K562 (cell line): ENCODE measurements around the gene FOXP4. TPM values are rescaled to one million over a fixed set of nuclear protein-coding genes. Genes with fewer than 3 reads are reported as not detected.

ENCODE experiments used
- ATAC-seq: fragments of 200-7000 bp; cut with Tn5 transposase; 3 replicates; pipeline ENCODE4 v1.9.1; 2020; ENCODE audit warnings: moderate library complexity
- BruUV-seq: library from RNA; stranded (reverse); fragments of 400-500 nt; replicated peaks from 2 replicates; lab custom pipeline; 2021; lab: Mats Ljungman, UMichigan
- CTCF ChIA-PET: fragments of 300-600 bp; formaldehyde crosslinking; extraction: SDS; loops from one replicate; lab custom pipeline; 2021; ENCODE audit warnings: low intra/inter-chr PET ratio; lab: Yijun Ruan, JAX
- POLR2A ChIA-PET: fragments of 300-600, 350-650 bp; sonication (Branson Sonifier 250); formaldehyde crosslinking; extraction: SDS; loops from one replicate; lab custom pipeline; 2021; ENCODE audit warnings: antibody characterized with exemption, inconsistent platforms; lab: Yijun Ruan, JAX
- DNase-seq, 4 experiments: peaks; one replicate each; pipeline versions ENCODE4 v3.0.0 to v3.0.0-alpha.2; 2011 to 2018; ENCODE audit warnings: low spot score in 3 of 4, mixed read lengths in 3 of 4; ENCODE audit errors: extremely low read depth in 1 of 4
- FAIRE-seq: peaks from 2 replicates; lab custom pipeline; 2011; peaks lifted over from hg19 to GRCh38; lab: Jason Lieb, UNC
- H2AFZ ChIP-seq: 2 replicates; pipeline ENCODE4 v1.6.0; 2011; ENCODE audit warnings: low read depth, low read length, control low read depth, inconsistent platforms
- H3K27ac ChIP-seq: fragments of 200-600 bp; 3 replicates; pipeline ENCODE4 v1.8.0; 2011; ENCODE audit warnings: low read depth, mild to moderate bottlenecking, control low read depth, inconsistent platforms, low read length, moderate library complexity, mixed read lengths; ENCODE audit errors: extremely low read depth
- H3K27me3 ChIP-seq, 2 experiments: fragments of 300-600 bp in 1 of 2; 2 replicates in 1 of 2; 3 replicates in 1 of 2; pipeline versions ENCODE4 v1.6.0 to v1.8.0; 2011; ENCODE audit warnings: inconsistent platforms in 2 of 2, low read length in 2 of 2, mild to moderate bottlenecking in 1 of 2, mixed read lengths in 1 of 2, moderate library complexity in 1 of 2; ENCODE audit not compliant: control insufficient read depth in 2 of 2, insufficient read depth in 2 of 2
- H3K36me3 ChIP-seq: fragments of 300-600 bp; 3 replicates; pipeline ENCODE4 v1.8.0; 2011; ENCODE audit warnings: mild to moderate bottlenecking, low read length, inconsistent platforms; ENCODE audit not compliant: control insufficient read depth, insufficient read depth
- H3K4me1 ChIP-seq, 2 experiments: fragments of 200-600 bp in 1 of 2; replicated peaks in 1 of 2; 2 replicates in 1 of 2; 3 replicates in 1 of 2; pipeline versions ENCODE4 v1.5.1 to v1.8.0; 2011; ENCODE audit warnings: inconsistent platforms in 2 of 2, low read length in 2 of 2, mild to moderate bottlenecking in 1 of 2, mixed read lengths in 1 of 2, moderate library complexity in 1 of 2; ENCODE audit not compliant: control insufficient read depth in 2 of 2, insufficient read depth in 2 of 2
- H3K4me2 ChIP-seq: 2 replicates; pipeline ENCODE4 v1.6.1; 2011; ENCODE audit warnings: low read length, control low read depth, inconsistent platforms, mixed read lengths; ENCODE audit not compliant: insufficient read depth
- H3K4me3 ChIP-seq: fragments of 200-600 bp; sonication (generic), shearing (Covaris generic); 2 replicates; pipeline ENCODE4 v1.5.1; 2016; ENCODE audit warnings: control low read depth, inconsistent platforms
- H3K79me2 ChIP-seq: fragments of 200-600 bp; 3 replicates; pipeline ENCODE4 v1.8.0; 2011; ENCODE audit warnings: low read length, inconsistent platforms; ENCODE audit not compliant: control insufficient read depth, insufficient read depth
- H3K9ac ChIP-seq, 2 experiments: 2 replicates each; pipeline versions ENCODE4 v1.6.0 to v1.6.1; 2011; ENCODE audit warnings: low read depth in 2 of 2, low read length in 2 of 2, control low read depth in 1 of 2, inconsistent platforms in 1 of 2, mild to moderate bottlenecking in 1 of 2, mixed read lengths in 1 of 2; ENCODE audit not compliant: insufficient read depth in 1 of 2
- H3K9me1 ChIP-seq: one replicate; pipeline ENCODE4 v1.6.0; 2011; ENCODE audit warnings: inconsistent platforms, mild to moderate bottlenecking, low read length, moderate library complexity; ENCODE audit not compliant: control insufficient read depth, insufficient read depth
- H3K9me3 ChIP-seq: replicated peaks from 2 replicates; pipeline ENCODE4 v1.5.1; 2011; ENCODE audit warnings: low read depth, low read length, inconsistent platforms; ENCODE audit not compliant: control insufficient read depth, insufficient read depth
- H4K20me1 ChIP-seq: replicated peaks from 2 replicates; pipeline ENCODE4 v1.6.1; 2011; ENCODE audit warnings: low read length, inconsistent platforms, mixed read lengths; ENCODE audit not compliant: control insufficient read depth, insufficient read depth
- WGBS: fragments of 100-300 bp; shearing (Covaris generic); methylation state at CpG from one replicate; pipeline ENCODE4 v1.1.6; 2016; ENCODE audit warnings: low coverage, mixed read lengths; ENCODE audit not compliant: insufficient coverage; ENCODE audit errors: missing lambda C conversion rate; 5-methylcytosine and 5-hydroxymethylcytosine counted together
- in situ Hi-C: fragments of 300-500 bp; cut with MboI; formaldehyde crosslinking; loops from 4 replicates; pipeline ENCODE4 v1.15.0; 2018; ENCODE audit warnings: inconsistent platforms, mixed read lengths
- intact Hi-C: fragments of 100-400 bp; cut with micrococcal nuclease; formaldehyde crosslinking; loops from 2 replicates; pipeline ENCODE4 v1.14.2; 2022
- polyA plus RNA-seq, 8 experiments: library from polyadenylated mRNA; depleted of rRNA in 4 of 8; stranded (reverse) in 5 of 8; unstranded in 3 of 8; fragments of >200 nt; fragmentation: Nextera tagmentation in 2 of 8; fragmentation: Illumina TruSeq in 1 of 8; extraction: Ambion mirVana in 2 of 8; extraction: Trizol in 1 of 8; gene quantifications; 2 replicates each; pipeline versions ENCODE4 v1.2.1 to v1.2.3, GENCODE V29; 2011 to 2014; ENCODE audit warnings: inconsistent platforms in 1 of 8, missing spikeins in 1 of 8
- total RNA-seq, 7 experiments: library from RNA; depleted of rRNA in 6 of 7; stranded (reverse); fragments of >200 nt in 6 of 7; fragmentation: Illumina TruSeq in 2 of 7; extraction: Trizol in 2 of 7; gene quantifications; 2 replicates each; pipeline versions ENCODE4 v1.2.1 to v1.2.3, GENCODE V29; 2011 to 2021; ENCODE audit warnings: low replicate concordance in 1 of 7
- TF ChIP-seq, protein P1 (sequence below): fragments of 450-650 bp; IDR thresholded peaks from 2 replicates; pipeline ENCODE4 v1.6.1; 2017; ENCODE audit warnings: antibody characterized with exemption, mild to moderate bottlenecking

The FOXP4 gene
- total and polyA plus RNA-seq, 9 of the 15 experiments (the other 6 are each of a cell fraction or from before 2014, with no cell fraction given), result 0.11 to 29.4 (median 2.3) TPM

DNA sequence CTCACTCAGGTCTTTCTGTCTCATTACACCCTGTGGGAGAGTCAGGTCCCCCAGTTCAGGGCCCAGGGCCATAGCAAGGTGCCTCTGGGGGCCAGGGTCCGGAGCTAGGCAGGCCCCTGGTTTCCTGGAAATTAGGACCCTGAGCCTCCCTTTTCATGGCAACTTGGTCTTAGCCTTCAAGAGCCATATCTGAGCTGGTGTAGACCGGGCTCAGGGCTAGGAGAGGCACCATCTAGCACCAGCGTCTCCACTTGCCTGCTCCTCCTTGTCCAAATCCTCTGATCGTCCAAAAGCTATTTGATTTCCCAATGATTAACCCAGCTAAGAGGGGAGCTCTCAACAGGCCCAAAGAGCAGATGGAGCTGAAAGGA, 97.7 kb downstream of the FOXP4 start:
- no peaks in the 10 kb centered on the region for H3K9me1 ChIP-seq
- peaks cover 54 to 90% of the 10 kb centered on the region in 2 experiments for H3K27me3 ChIP-seq
- no peaks in the 10 kb centered on the region for H3K9me3 ChIP-seq
- 2% methylated on average over 4 of the region's 4 CpGs for WGBS
- intact Hi-C loops (no loop called here), in situ Hi-C loops (no loop called here)
- ChIA-PET POLR2A (interaction anchor here (0.6 to 0.9 kb wide), 6 partner anchors 12 to 259 kb away, joined by 3 to 4 read pairs (median 3); no protein-coding TSS in a partner anchor), CTCF (no interaction called here)
- ATAC-seq (no peak), FAIRE-seq (no peak), DNase-seq (no peak)
- H3K9ac ChIP-seq, result no peak overlapping the region
- no peaks in the 10 kb centered on the region for H3K79me2 ChIP-seq
- BruUV-seq, result no TSS peak
- no peaks in the 10 kb centered on the region for H3K4me1 ChIP-seq
- H4K20me1 ChIP-seq, result peaks cover 20% of the 10 kb centered on the region
- H3K27ac ChIP-seq, result no peak overlapping the region
- no peak overlapping the region for H3K4me3 ChIP-seq
- no peak overlapping the region for H2AFZ ChIP-seq
- no peak overlapping the region for H3K4me2 ChIP-seq
- TF ChIP-seq, protein P1, sequence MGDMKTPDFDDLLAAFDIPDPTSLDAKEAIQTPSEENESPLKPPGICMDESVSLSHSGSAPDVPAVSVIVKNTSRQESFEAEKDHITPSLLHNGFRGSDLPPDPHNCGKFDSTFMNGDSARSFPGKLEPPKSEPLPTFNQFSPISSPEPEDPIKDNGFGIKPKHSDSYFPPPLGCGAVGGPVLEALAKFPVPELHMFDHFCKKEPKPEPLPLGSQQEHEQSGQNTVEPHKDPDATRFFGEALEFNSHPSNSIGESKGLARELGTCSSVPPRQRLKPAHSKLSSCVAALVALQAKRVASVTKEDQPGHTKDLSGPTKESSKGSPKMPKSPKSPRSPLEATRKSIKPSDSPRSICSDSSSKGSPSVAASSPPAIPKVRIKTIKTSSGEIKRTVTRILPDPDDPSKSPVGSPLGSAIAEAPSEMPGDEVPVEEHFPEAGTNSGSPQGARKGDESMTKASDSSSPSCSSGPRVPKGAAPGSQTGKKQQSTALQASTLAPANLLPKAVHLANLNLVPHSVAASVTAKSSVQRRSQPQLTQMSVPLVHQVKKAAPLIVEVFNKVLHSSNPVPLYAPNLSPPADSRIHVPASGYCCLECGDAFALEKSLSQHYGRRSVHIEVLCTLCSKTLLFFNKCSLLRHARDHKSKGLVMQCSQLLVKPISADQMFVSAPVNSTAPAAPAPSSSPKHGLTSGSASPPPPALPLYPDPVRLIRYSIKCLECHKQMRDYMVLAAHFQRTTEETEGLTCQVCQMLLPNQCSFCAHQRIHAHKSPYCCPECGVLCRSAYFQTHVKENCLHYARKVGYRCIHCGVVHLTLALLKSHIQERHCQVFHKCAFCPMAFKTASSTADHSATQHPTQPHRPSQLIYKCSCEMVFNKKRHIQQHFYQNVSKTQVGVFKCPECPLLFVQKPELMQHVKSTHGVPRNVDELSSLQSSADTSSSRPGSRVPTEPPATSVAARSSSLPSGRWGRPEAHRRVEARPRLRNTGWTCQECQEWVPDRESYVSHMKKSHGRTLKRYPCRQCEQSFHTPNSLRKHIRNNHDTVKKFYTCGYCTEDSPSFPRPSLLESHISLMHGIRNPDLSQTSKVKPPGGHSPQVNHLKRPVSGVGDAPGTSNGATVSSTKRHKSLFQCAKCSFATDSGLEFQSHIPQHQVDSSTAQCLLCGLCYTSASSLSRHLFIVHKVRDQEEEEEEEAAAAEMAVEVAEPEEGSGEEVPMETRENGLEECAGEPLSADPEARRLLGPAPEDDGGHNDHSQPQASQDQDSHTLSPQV, result no peak
- no peaks in the 10 kb centered on the region for H3K36me3 ChIP-seq
